GM19099 (cell line): ENCODE measurements around the gene ETS1.

ENCODE experiments used
- POLR2A ChIP-seq: IDR thresholded peaks from 3 replicates; pipeline ENCODE4 v1.6.1; 2011; ENCODE audit warnings: low read depth; ENCODE audit not compliant: insufficient read length; ENCODE audit errors: extremely low read depth

ETS1 gene

DNA sequence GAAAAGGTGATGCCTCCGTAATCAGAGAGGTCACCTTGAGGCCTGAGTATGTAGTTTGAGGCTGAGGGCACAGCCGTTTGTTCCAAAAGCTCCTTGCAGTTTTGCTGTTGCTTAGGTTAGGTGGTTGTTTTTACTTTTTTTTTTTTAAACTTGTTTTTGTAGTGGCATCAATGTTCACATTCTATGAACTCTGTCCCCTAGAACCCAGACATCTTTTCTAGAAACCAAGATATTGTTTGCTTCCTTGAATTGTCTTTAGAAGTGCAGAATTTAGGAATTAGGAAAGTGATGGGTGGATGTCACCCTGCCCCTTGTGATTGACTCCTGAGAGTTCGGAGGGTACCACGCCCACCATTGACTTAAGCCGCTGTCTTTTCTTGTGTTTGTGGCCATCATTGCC, 35.7 kb upstream of the ETS1 start:
- no peak for TF ChIP-seq POLR2A

DNA sequence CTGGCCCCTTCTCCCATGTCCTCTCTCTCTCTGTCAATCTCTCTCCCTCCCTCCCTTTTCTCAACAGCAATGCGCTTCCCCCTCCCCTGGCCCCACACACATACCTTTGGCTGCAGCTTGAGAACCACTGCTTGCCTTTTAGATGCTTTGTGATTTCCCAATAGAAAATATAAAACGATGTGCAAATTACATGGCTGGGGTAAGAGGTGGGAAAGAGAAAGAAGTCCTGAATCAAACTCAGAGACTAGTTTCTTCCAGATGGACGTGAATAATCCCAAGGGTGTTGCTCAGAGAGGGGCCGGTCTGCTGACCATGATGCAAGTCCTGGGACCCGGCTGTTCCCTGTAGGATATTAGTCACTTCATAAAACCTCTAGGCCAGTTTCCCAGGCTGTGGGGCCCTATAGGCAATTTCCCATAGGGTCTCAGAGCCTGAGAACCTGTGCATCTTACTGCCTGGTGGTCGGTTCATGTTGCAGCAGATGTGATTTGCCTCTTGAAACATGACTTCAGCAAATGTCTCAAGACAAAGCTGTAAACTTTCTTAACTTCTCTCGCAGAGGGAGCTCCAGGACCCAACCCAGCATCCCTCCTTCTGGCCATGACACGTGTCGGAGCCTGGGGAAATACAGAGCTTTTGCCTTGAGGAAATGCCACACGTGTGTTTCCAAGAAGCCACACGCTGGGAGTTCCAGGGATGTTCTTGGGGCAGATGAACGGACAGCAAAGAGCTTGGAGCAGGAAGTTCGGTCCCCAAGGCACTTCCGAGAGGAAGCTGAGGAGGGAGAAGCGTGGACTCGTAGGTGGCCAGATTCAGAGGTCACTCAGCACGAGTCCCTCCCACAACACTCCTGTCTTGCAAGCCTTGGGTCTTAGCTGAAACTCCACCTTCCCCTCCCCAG, 34.5 kb upstream of the ETS1 start:
- TF ChIP-seq POLR2A: no peak

GRCh38 chr11:128620309-128621100, 33.1 kb upstream of the ETS1 start:
- no peak for TF ChIP-seq POLR2A

GRCh38 chr11:128619540-128620308, 32.4 kb upstream of the ETS1 start:
- TF ChIP-seq POLR2A: no peak

- no peak for TF ChIP-seq POLR2A
These were observed 31.6 kb upstream of the ETS1 start for GRCh38 chr11:128619007-128619406.

GRCh38 chr11:128618603-128619002, 31.2 kb upstream of the ETS1 start:
- no peak for TF ChIP-seq POLR2A

DNA sequence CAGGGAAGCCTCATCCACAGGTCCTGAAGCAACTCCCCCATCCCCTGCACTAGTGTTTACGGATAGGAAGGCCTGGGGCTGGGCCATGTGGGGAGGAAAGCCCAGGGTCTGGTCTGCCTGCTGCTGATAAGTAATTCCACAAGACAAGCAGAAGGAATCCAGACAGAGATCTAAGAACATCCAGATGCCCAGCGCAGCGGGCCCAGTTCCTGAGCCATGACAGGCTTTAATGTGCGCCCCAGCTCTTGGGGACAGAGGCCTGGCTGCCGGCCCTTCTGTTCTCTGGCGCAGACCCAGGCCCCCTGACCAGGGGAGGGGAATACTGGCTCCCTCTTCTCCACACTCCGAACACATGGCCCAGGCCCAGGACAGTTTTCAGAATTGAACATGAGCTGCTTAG, 28.8 kb upstream of the ETS1 start:
- no peak for TF ChIP-seq POLR2A

GRCh38 chr11:128615612-128616011, 28.3 kb upstream of the ETS1 start:
- TF ChIP-seq POLR2A: no peak

DNA sequence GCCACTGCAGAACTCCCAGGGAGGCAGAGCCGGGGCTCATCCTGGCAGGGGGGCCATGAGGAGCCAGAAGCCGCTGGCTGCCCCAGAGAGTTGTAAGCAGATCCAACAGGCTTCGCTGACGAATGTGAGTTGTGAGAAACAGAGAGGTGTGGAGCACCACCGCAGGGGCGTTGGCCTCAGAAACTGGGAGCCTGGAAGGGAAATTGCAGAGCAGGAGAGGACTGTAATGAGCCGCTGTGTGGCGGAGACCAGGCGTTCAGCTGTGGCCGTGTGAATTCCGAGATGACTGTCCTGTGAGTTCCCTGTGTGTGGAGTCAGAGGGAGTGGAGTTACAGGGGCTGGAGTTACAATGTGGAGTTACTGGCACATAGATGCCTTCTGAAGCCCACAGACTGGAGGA, 27.7 kb upstream of the ETS1 start:
- TF ChIP-seq POLR2A: no peak

DNA sequence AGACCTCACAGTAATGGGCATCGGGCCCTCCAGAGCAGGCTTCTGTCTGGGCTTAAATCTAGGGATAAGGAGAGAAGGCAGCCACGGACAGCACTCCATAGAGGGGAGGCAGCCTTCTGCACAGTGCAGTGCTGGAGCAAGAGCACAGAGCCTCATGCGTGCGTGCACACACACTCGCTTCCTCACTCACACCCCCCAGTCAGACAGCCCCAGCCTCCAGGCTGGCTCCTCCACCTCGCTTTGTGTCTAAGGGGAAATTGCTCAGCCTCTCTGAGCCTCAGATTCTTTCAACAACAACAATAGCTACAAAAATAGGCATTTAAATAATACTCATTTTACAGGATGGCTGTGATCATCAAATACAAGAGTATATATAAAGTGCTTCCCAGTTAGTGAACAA, 26.7 kb upstream of the ETS1 start:
- no peak for TF ChIP-seq POLR2A

GRCh38 chr11:128613300-128613995, 26.1 kb upstream of the ETS1 start:
- no peak for TF ChIP-seq POLR2A

GRCh38 chr11:128610721-128611617, 23.6 kb upstream of the ETS1 start:
- TF ChIP-seq POLR2A: peak; percentile 67

DNA sequence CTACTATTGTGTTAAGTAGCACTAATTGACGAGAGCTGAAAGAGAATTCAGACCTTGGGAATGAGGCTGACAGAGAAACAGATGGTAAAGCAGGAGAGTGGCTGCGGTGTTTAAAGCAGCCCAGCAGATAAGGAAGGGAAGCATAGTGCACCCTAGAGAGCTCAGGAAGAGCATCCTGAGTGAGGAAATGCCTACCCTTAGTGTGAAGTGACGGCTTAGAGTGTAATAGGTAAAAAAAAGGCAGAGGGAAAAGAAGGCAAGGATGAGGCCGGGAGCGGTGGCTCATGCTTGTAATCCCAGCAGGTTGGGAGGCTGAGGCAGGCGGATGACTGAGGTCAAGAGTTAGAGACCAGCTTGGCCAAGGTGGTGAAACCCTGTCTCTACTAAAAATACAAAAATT, 22.4 kb upstream of the ETS1 start:
- TF ChIP-seq POLR2A: no peak

DNA sequence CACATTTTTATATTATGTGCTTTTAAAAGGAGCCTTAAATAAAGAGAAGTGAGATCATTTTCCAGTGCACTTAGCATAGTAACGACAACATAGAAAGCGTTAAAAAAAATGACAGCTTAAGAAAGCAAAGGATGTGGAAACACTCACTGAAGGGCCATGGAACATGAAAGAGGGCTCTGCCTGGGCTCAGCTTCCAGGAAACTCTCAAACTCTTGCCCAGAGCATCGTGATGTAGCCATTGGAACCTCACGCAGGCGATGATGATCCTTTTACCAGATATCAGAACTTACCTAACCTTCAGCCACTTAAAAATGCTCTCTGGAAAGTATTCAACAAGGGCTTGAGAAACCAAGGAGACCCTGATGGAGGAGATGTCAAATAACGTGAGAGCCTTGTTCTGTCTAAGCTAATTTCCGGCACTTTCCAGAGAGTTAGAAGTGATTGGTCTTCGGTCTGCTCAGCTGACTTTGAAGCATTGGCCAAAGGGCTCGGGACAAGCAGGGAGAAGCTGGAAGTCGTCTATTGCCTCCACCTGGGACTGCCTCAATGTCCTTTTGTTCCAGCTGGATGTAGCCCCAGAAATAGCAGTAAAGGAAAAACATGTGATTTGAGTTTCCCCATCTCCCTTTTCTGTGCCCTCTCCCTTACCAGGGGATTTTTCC, 21.5 kb upstream of the ETS1 start:
- TF ChIP-seq POLR2A: no peak

GRCh38 chr11:128607819-128608218, 20.5 kb upstream of the ETS1 start:
- TF ChIP-seq POLR2A: no peak
